Hematopoietic multipotent progenitor cell treated with erythropoietin and hydrocortisone succinate and interleukin-3 and kit ligand, for 15 days (in vitro differentiated cells): ENCODE data around the gene MRPL14.
"Not testable (repeated sequence)": the region's sequence is repeated elsewhere in the genome, so short reads cannot be mapped to it uniquely, and the experiment has no call there.

Experiments used
- DNase-seq: peaks from one replicate; pipeline ENCODE4 v3.0.0-alpha.2; 2015; ENCODE audit warnings: low spot score

The MRPL14 gene

GRCh38 chr6:44149369-44150012, 22.2 kb upstream of the MRPL14 start:
- DNase-seq: no peak

- no peak for DNase-seq
These were observed 21.1 kb upstream of the MRPL14 start for GRCh38 chr6:44148306-44148705.

GRCh38 chr6:44147256-44147655, 20.0 kb upstream of the MRPL14 start:
- no peak for DNase-seq

GRCh38 chr6:44146685-44147084, 19.4 kb upstream of the MRPL14 start:
- no peak for DNase-seq

- DNase-seq: no peak
These were observed 18.6 kb upstream of the MRPL14 start for GRCh38 chr6:44145839-44146238.

- DNase-seq: not testable (repeated sequence)
These were observed 17.3 kb upstream of the MRPL14 start for GRCh38 chr6:44144536-44144935.

- DNase-seq: no peak
These were observed 16.5 kb upstream of the MRPL14 start for GRCh38 chr6:44143731-44144130.

GRCh38 chr6:44142835-44143234, 15.6 kb upstream of the MRPL14 start:
- DNase-seq: no peak

- no peak for DNase-seq
These were observed 12.1 kb upstream of the MRPL14 start for GRCh38 chr6:44139351-44139743.

GRCh38 chr6:44138717-44139350, 11.6 kb upstream of the MRPL14 start:
- no peak for DNase-seq

GRCh38 chr6:44135875-44136274, 8.6 kb upstream of the MRPL14 start:
- no peak for DNase-seq

GRCh38 chr6:44135173-44135758, 8.0 kb upstream of the MRPL14 start:
- DNase-seq: no peak

GRCh38 chr6:44133981-44134711, 6.9 kb upstream of the MRPL14 start:
- peak; percentile 82 for DNase-seq

- peak; percentile 60 for DNase-seq
These were observed 6.0 kb upstream of the MRPL14 start for GRCh38 chr6:44133003-44133931.

GRCh38 chr6:44132476-44132875, 5.2 kb upstream of the MRPL14 start:
- DNase-seq: peak; percentile 53

- no peak for DNase-seq
These were observed 4.6 kb upstream of the MRPL14 start for GRCh38 chr6:44131892-44132291.

- peak; percentile 93 for DNase-seq
These were observed 2.6 kb upstream of the MRPL14 start for GRCh38 chr6:44129841-44130322.

- DNase-seq: peak; percentile 59
These were observed 1.0 kb upstream of the MRPL14 start for GRCh38 chr6:44128020-44128917.

GRCh38 chr6:44126320-44127149, 717 bp downstream of the MRPL14 start:
- DNase-seq: peak; percentile 36

- DNase-seq: no peak
These were observed 3.7 kb downstream of the MRPL14 start for GRCh38 chr6:44123544-44123943.
